GM20431 (cell line): Measurements from ENCODE around the gene CD33.
"Not testable (repeated sequence)": the region's sequence is repeated elsewhere in the genome, so short reads cannot be mapped to it uniquely, and the experiment has no call there.

ENCODE experiments used
- in situ Hi-C: fragments of 300-500 bp; cut with MseI, MboI; formaldehyde crosslinking; loops from one replicate; pipeline ENCODE4 v1.15.0; 2020; ENCODE audit warnings: low sequenced_read_pairs; ENCODE audit not compliant: unreplicated experiment

Gene CD33

GRCh38 chr19:51224898-51225393 is at the start of gene CD33:
TSS of gene CD33 (plus strand) at chr19:51225080. CDS start at chr19:51225119, 39 bp downstream.
- in situ Hi-C loops = not testable (repeated sequence)

DNA sequence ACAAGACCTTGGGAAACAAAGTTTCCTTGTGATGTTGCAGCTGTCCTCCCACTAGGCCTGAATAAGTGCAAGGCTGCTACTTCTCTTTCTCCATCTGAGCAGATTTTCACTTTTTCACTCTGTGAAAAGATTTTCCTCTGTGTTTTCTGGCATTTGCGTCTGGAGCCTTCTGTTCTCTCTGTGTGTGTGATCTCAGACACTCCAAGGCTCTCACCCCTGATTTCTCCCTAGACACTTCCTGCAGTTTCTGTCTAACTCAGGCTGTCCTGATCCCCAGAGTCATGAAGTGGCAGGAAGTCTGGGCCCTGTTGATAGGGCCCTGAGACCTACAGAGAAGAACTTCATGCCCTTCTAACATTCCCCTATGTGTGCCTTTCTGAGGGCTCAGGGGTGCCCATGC is 45.6 kb upstream of the CD33 start:
- in situ Hi-C loops = no loop called here

DNA sequence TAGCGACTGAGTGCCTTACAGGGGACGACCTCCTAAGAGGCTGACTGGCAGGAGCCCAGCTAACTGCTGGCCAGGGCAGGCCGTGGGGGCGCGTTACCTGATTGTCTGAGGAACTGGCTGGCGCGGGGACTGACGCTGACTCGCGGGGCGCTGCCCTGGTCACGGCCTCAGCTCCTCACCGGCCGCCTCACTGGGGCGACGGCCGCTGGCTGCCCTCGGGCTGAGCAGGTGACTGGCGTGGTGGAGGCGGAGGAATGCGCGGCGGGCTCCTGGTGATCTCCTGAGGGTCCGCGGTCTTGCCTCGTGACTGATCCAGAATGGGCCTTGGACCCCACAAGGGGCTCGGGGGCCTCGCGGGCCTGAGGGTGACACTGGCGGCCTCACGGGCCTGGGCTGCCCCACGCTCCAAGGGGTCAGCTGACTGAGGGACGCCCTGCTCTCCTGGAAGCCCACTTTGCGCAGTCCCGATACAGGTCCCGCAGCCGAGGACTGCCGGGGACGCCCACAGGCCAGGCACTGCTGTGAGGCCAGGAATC is 43.4 kb upstream of the CD33 start:
- in situ Hi-C loops = no loop called here

DNA sequence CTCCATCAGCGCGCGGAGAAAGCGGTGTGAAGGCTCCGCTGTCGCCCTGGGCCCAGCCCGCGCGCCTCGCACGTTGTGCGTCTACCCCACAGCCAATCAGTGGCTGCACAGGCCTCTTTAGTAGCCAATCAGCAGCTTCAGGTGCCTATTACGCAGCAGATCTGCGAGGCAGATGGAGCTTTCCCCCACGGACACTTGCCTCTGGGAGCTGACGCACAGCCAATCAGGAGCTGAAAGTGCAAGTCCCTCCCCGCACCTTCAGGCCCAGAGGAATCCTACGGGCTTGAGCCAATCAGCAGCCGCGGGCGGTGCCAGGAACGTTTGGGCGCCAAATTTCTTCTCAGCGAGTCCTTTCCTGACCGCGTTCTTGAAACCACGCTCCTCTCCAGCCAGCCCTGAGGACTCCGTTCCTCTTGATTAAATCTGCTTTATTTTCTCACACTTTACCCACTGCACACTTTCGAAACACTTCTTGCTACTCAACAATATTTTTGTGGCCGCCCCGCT is 42.9 kb upstream of the CD33 start:
- in situ Hi-C loops = no loop called here

DNA sequence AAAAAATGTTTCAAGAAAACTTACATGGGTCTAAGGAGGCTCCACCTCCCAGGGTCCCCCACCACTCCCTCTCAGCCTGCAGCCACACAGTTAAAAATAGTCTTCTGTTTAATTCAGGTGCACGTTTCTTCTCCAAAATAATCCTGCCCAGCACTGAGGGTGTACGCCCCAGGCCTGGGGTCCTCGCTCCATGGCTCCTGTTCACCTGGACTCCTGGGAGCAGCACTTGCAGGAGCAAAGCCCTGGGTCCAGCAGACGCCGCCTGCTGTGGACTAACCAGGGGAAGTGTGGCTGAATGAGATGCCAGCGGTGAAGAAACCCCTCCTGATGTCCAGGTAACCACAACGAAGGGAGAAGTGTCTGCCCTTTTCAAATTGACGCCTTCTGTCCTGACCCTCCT is 41.3 kb upstream of the CD33 start:
- in situ Hi-C loops = no loop called here

GRCh38 chr19:51185069-51185867 is 39.6 kb upstream of the CD33 start:
- in situ Hi-C loops = no loop called here

GRCh38 chr19:51185868-51186215 is 39.0 kb upstream of the CD33 start:
- in situ Hi-C loops = no loop called here

DNA sequence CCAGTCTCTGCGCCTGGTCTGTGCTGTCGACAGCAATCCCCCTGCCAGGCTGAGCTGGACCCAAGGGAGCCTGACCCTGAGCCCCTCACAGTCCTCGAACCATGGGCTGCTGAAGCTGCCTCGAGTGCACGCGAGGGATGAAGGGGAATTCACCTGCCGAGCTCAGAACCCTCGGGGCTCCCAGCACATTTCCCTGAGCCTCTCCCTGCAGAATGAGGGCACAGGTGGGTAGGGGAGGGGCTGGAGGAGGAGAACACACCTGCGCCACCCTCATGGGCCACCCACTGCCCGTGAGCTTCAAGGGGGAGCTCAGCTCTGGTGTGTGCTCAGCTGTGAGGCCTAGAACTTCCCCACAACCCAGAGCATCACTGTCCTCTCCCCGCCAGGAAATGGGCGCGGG is 38.6 kb upstream of the CD33 start:
- in situ Hi-C loops = no loop called here

- in situ Hi-C loops = no loop called here
Observed at GRCh38 chr19:51187395-51188226, 37.3 kb upstream of the CD33 start.

DNA sequence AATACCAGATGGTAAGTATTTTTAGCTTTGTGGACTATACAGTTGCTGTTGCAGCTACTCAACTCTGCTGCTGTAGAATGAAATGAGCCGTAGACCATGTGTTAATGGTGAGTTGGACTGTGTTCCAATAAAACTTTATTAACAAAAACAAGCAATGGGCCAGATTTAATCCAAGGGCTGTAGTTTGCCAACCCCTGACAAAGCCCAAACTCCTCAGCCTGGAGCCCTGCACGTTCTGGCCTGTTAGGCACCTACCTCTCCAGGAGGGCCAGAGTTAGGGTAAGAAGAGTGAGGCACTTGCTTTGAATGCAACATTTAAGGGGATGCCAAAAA is 36.7 kb upstream of the CD33 start:
- in situ Hi-C loops = no loop called here

- in situ Hi-C loops = no loop called here
Observed at GRCh38 chr19:51192689-51193088, 32.2 kb upstream of the CD33 start.

GRCh38 chr19:51194527-51195315 is 30.2 kb upstream of the CD33 start:
- in situ Hi-C loops = no loop called here

GRCh38 chr19:51195316-51195586 is 29.6 kb upstream of the CD33 start:
- in situ Hi-C loops = no loop called here

- in situ Hi-C loops = no loop called here
Observed at GRCh38 chr19:51195616-51196015, 29.3 kb upstream of the CD33 start.

- in situ Hi-C loops = no loop called here
Observed at GRCh38 chr19:51196181-51196580, 28.7 kb upstream of the CD33 start.

DNA sequence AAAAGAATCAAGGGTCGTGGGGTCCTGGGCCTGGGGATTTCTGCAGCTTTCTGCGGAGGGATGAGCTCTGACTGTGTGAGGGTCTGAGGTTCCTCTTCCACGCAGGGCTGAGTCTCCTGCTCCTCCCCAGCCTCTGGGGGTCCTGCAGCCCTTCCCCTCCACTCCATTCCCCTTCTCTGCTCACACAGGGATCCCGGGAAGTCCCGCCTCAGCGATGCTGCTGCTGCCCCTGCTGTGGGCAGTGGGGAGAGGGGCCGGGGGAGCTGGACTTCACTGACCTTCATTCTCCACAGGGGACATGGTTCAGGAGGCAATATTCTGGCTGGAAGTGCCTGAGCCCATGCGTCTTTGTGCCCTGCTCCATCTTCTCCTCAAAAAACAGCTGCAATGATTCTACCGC is 26.2 kb upstream of the CD33 start:
- in situ Hi-C loops = no loop called here

- in situ Hi-C loops = no loop called here
Observed at GRCh38 chr19:51200071-51200666, 24.7 kb upstream of the CD33 start.

DNA sequence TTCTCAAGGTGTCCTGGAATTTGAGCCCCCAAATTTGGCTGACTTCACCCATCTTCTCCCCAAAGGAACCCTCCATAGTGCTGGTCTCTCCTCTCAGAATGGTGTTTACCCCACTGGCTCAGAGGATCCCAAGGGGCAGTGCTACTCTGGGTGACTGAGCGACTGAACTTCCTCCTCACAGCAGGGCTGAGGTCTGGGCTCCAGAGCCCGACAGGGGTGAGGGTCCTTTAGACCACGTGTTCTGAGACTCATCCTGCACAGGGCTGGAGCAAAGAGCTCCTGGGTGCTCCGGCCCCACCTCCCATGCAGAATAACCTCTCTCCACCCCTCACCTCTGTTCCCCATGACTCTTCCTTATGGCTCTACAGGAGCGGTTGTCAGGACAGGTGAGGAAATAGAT is 23.2 kb upstream of the CD33 start:
- in situ Hi-C loops = no loop called here

DNA sequence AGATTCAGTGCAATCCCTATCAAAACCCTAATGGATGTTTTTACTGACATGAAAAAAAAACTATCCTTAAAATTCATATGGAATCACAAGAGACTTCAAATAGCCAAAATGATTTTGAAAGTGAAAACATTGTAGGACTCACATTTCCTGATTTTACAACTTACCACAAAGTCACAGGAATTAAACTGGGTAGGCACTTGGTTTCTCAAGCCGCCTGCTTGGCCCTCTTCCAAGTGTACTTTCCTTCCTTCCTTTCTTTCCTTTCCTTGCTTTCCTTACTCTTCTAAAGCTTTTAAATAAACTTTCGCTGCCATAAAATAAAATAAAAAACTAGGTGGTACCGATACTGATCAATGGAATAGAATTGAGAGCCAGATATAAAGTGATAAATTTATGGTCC is 21.0 kb upstream of the CD33 start:
- in situ Hi-C loops = no loop called here

DNA sequence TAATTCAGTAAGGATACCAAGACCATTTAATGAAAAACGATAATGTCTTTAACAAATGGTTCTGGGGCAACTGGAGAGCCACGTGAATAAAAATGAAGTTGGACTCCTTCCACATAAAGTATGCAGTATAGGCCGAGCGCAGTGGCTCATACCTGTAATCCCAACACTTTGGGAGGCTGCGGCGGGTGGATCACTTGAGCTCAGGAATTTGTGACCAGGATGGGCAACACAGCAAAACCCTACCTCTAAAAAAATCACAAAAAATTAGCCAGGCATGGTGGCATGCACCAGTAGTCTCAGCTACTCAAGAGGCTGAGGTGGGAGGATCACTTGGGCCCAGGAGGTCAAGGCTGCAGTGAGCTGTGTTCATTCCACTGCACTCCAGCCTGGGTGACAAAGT is 20.6 kb upstream of the CD33 start:
- in situ Hi-C loops = no loop called here
